K562 treated with DMSO at 1 percent for 4 hours (cell line): Measurements from ENCODE around the gene ADGRL4. TPM values are rescaled to one million over a fixed set of nuclear protein-coding genes. Genes with fewer than 3 reads are reported as not detected.

ENCODE experiments used
- total RNA-seq: library from RNA; unstranded; fragments of 300-600 nt; gene quantifications from 2 replicates; pipeline ENCODE4 v1.2.3, GENCODE V29; 2022; ENCODE audit not compliant: insufficient read depth

The ADGRL4 gene
- not detected in 2 replicates for total RNA-seq

DNA sequence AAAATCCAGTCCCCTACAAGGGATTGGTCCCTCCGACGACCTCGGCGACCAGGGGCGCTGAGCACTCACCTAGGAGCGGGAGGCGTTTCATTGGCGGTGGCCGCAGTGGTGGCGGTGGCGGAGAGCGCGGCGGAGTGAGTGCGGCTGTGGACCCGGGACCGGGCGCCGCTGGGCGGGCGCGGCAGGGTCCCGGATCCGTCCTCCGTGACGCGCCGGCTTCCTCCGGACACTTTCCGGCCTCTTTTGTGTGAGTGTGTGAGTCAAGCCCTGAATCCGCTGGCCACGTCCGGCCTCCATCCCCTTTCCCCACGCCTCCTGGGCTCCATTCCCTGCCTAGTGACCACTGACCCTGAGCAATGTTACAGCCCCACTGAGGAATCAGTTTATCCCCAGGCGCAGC is at the start of gene ADGRL4:
Gene ADGRL4, minus strand, starts transcription at position 167 of the 400 bp plus-strand sequence. Its CDS starts 76 bp downstream, at position 91.

